Prostate gland (tissue), 2 donors: Measurements from ENCODE around the gene SCN1A. TPM values are rescaled to one million over a fixed set of nuclear protein-coding genes. Genes with fewer than 3 reads are reported as not detected.

Experiments used
- DNase-seq: peaks from one replicate; pipeline ENCODE4 v3.0.0-alpha.2; 2019; ENCODE audit warnings: low spot score
- H3K27ac ChIP-seq, 2 donors: fragments of 200-600 bp; sonication (generic); 2 replicates each; pipeline ENCODE4 v1.5.1; 2017 to 2019
- H3K27me3 ChIP-seq: fragments of 200-600 bp; sonication (generic); replicated peaks from 2 replicates; pipeline ENCODE4 v1.5.1; 2019; ENCODE audit not compliant: insufficient read depth
- H3K36me3 ChIP-seq, 2 donors: fragments of 200-600 bp; sonication (generic); 1 replicate in 1 of 2; 2 replicates in 1 of 2; pipeline versions ENCODE4 v1.5.1 to v1.8.1; 2017 to 2019
- H3K4me1 ChIP-seq: fragments of 200-600 bp; sonication (generic); replicated peaks from 2 replicates; pipeline ENCODE4 v1.5.1; 2019
- H3K4me3 ChIP-seq, 2 donors: fragments of 200-600 bp; sonication (generic); 2 replicates each; pipeline ENCODE4 v1.5.1; 2017 to 2019
- H3K9me3 ChIP-seq: fragments of 200-600 bp; sonication (generic); 2 replicates; pipeline ENCODE4 v1.5.1; 2017
- CTCF ChIP-seq, 4 experiments: fragments of 200-600 bp in 2 of 4; fragments of 450-650 bp in 2 of 4; sonication (generic) in 2 of 4; IDR thresholded peaks; 1 replicate in 3 of 4; 2 replicates in 1 of 4; pipeline ENCODE4 v1.5.1; 2016 to 2019; ENCODE audit warnings: antibody characterized with exemption in 4 of 4, mild to moderate bottlenecking in 2 of 4, moderate library complexity in 2 of 4
- POLR2A ChIP-seq: fragments of 450-650 bp; IDR thresholded peaks from one replicate; pipeline ENCODE4 v1.6.1; 2016; ENCODE audit warnings: antibody characterized with exemption, mild to moderate bottlenecking
- POLR2AphosphoS5 ChIP-seq: sonication (generic); formaldehyde crosslinking; IDR thresholded peaks from one replicate; pipeline ENCODE4 v1.6.1; 2017; ENCODE audit warnings: antibody characterized with exemption
- WGBS: methylation state at CpG from one replicate; pipeline ENCODE4 v1.1.5; 2018; 5-methylcytosine and 5-hydroxymethylcytosine counted together
- intact Hi-C: fragments of 100-400 bp; cut with DNase I; formaldehyde crosslinking; loops from one replicate; pipeline ENCODE4 v1.14.2; 2022
- total RNA-seq, 2 donors: library from RNA; depleted of rRNA; stranded (reverse); fragments of >200 nt; gene quantifications; one replicate each; pipeline ENCODE4 v1.1.0, GENCODE V29; 2016

Gene SCN1A
- total RNA-seq, 2 donors from 2014 or later: 0.23 TPM; not detected in 1

- Histone ChIP-seq H3K36me3 (no peaks in the 10 kb centered on the region), H3K27ac (no peak overlapping the region), H3K9me3 (no peaks in the 10 kb centered on the region), H3K4me1 (no peaks in the 10 kb centered on the region), H3K4me3 (no peak overlapping the region), H3K27me3 (no peaks in the 10 kb centered on the region)
- intact Hi-C loops: no loop called here
- no peak for DNase-seq
- WGBS: 41% methylated on average over 2 of the region's 2 CpGs
- TF ChIP-seq CTCF (IDR thresholded peaks at IDR 0.05) (no peak), POLR2AphosphoS5 (no peak)
Observed at GRCh38 chr2:166082736-166083135, 45.1 kb downstream of the SCN1A start.

GRCh38 chr2:166081852-166082251 lies 46.0 kb downstream of the SCN1A start:
- TF ChIP-seq POLR2A (no peak), POLR2AphosphoS5 (no peak), CTCF (IDR thresholded peaks at IDR 0.05) (no peak)
- no peak for DNase-seq
- H3K9me3 ChIP-seq: no peaks in the 10 kb centered on the region
- no peak overlapping the region for H3K27ac ChIP-seq
- no peaks in the 10 kb centered on the region for H3K4me1 ChIP-seq
- H3K4me3 ChIP-seq: no peak overlapping the region
- intact Hi-C loops: no loop called here
- H3K27me3 ChIP-seq: no peaks in the 10 kb centered on the region
- H3K36me3 ChIP-seq: no peaks in the 10 kb centered on the region

- DNase-seq: no peak
- Histone ChIP-seq H3K4me1 (no peaks in the 10 kb centered on the region), H3K9me3 (no peaks in the 10 kb centered on the region), H3K4me3 (no peak overlapping the region), H3K27ac (no peak overlapping the region), H3K27me3 (no peaks in the 10 kb centered on the region), H3K36me3 (no peaks in the 10 kb centered on the region)
- TF ChIP-seq POLR2A (no peak), POLR2AphosphoS5 (no peak), CTCF (IDR thresholded peaks at IDR 0.05) (no peak)
- intact Hi-C loops: no loop called here
- 51% methylated on average over 4 of the region's 4 CpGs for WGBS
Observed at GRCh38 chr2:166081131-166081632, 46.6 kb downstream of the SCN1A start.

- intact Hi-C loops: no loop called here
- Histone ChIP-seq H3K4me3 (no peak overlapping the region), H3K4me1 (no peaks in the 10 kb centered on the region), H3K27me3 (no peaks in the 10 kb centered on the region), H3K36me3 (no peaks in the 10 kb centered on the region), H3K27ac (no peak overlapping the region), H3K9me3 (no peaks in the 10 kb centered on the region)
- 44% methylated on average over 2 of the region's 2 CpGs for WGBS
- no peak for DNase-seq
- no peak for TF ChIP-seq CTCF (IDR thresholded peaks at IDR 0.05)
Observed at GRCh38 chr2:166074430-166074829, 53.4 kb downstream of the SCN1A start.

- intact Hi-C loops: no loop called here
- no peak overlapping the region for H3K4me3 ChIP-seq
- 62% methylated on average over 2 of the region's 2 CpGs for WGBS
- H3K27ac ChIP-seq: no peak overlapping the region
- DNase-seq: no peak
- H3K4me1 ChIP-seq: no peaks in the 10 kb centered on the region
- no peaks in the 10 kb centered on the region for H3K36me3 ChIP-seq
- no peak for TF ChIP-seq POLR2AphosphoS5
- no peaks in the 10 kb centered on the region for H3K9me3 ChIP-seq
- H3K27me3 ChIP-seq: no peaks in the 10 kb centered on the region
Observed at GRCh38 chr2:166074011-166074410, 53.8 kb downstream of the SCN1A start.
